A673 (cell line): ENCODE results near the gene PRSS38.

ENCODE experiments used
- CTCF ChIP-seq: fragments of 300-800, 200-600 bp; sonication (generic); conservative IDR thresholded peaks from 2 replicates; pipeline ENCODE4 v1.5.1; 2017; ENCODE audit warnings: low read depth, mild to moderate bottlenecking, antibody characterized with exemption, low read length, moderate library complexity, mixed read lengths
- EZH2 ChIP-seq: fragments of 200-600 bp; sonication (generic); IDR thresholded peaks from 2 replicates; pipeline ENCODE4 v1.6.1; 2017; ENCODE audit warnings: borderline replicate concordance, low read depth, mild to moderate bottlenecking, mixed read lengths, antibody characterized with exemption, low read length; ENCODE audit not compliant: poor library complexity, severe bottlenecking

DNA sequence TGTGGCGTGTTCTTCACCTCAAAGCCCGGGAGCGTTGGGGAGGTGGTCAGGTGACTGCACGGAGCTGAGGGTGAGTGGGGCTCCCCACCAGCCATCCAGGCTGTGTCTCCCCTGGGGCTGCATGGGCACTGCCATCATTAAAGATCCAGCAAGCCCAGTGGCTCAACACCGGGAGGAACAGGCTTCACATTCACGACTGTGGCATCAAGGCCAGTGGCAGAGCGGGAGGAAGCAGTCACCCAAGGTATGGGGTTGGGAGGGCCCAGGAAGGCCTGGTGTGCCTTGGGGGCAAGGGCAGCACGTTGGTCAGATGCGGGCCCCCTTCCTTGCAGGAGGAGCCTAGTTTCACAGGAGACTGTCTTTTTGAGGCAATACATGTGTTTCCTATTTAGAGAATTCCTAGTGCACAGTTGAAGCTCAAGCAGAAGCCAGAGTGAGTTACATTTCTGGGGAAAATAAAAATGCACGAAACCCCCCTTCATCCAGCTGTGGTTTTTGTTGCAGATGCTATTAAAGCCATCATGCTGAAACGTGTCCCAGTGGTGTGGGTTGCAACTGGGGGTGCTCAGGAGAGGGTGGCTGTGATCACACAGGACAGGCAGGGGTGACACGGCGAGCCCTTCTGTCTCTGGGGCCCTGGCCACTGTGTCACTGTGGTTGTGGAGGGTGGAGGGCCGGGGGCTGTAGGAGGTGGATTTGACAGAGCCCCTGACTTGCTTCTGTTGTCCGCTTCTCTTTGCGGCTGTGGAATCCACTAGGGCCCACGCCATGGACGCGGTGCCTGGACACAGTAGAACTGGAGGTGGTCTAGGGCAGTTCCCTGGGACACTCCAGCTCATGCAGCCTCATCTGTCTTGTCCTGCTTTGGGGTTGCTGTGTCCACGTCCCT is 46.2 kb upstream of the PRSS38 start:
- no peak for TF ChIP-seq CTCF
- no peak for TF ChIP-seq EZH2
